Colonic mucosa (tissue), 4 donors: ENCODE results near the gene AKR1C3. TPM values are rescaled to one million over a fixed set of nuclear protein-coding genes. Genes with fewer than 3 reads are reported as not detected.

Experiments
- DNase-seq: peaks from one replicate; pipeline ENCODE4 v3.0.0-alpha.2; 2020
- H3K27ac ChIP-seq: fragments of 200-600 bp; one replicate; pipeline ENCODE4 v1.8.0; 2021
- H3K27me3 ChIP-seq: fragments of 200-600 bp; one replicate; pipeline ENCODE4 v1.8.0; 2021
- H3K36me3 ChIP-seq: fragments of 200-600 bp; one replicate; pipeline ENCODE4 v1.8.0; 2021
- H3K4me1 ChIP-seq: fragments of 200-600 bp; one replicate; pipeline ENCODE4 v1.8.0; 2021; ENCODE audit warnings: mild to moderate bottlenecking
- H3K4me3 ChIP-seq: fragments of 200-600 bp; one replicate; pipeline ENCODE4 v1.8.0; 2021
- H3K9ac ChIP-seq, 2 donors: one replicate each; pipeline ENCODE4 v1.7.0; 2013; ENCODE audit warnings: control low read depth in 2 of 2, low read depth in 2 of 2, low read length in 2 of 2
- H3K9me3 ChIP-seq: fragments of 200-600 bp; one replicate; pipeline ENCODE4 v1.8.0; 2021
- CTCF ChIP-seq: fragments of 200-600 bp; IDR thresholded peaks from one replicate; pipeline ENCODE4 v1.8.0; 2022; ENCODE audit warnings: antibody characterized with exemption, mild to moderate bottlenecking
- intact Hi-C: fragments of 100-400 bp; cut with DNase I; formaldehyde crosslinking; loops from one replicate; pipeline ENCODE4 v1.14.1; 2022
- total RNA-seq, 2 donors: library from RNA; stranded (reverse); fragmentation: NEBNext Ultra II Directional in 1 of 2; extraction: Animal tissue kit (Norgen Biotek cat#: 25700) in 1 of 2; gene quantifications; one replicate each; pipeline ENCODE4 v1.2.1, GENCODE V29; 2021
- donor health status: healthy.
- donor health status: DM: no; HTN: no; CAD: no.
- donor health status: DM: no; HTN: no; CAD: no.

Gene AKR1C3
- total RNA-seq, 2 donors from 2014 or later, result 75.6 to 257 TPM

GRCh38 chr10:5081091-5081490, 13.1 kb upstream of the AKR1C3 start:
- no peak overlapping the region for H3K27ac ChIP-seq
- no peak overlapping the region for H3K4me3 ChIP-seq
- H3K4me1 ChIP-seq, result no peaks in the 10 kb centered on the region
- no peak overlapping the region for H3K9ac ChIP-seq
- no peaks in the 10 kb centered on the region for H3K27me3 ChIP-seq
- intact Hi-C loops, result no loop called here
- H3K9me3 ChIP-seq, result no peaks in the 10 kb centered on the region
- no peak for TF ChIP-seq CTCF
- no peak for DNase-seq
- H3K36me3 ChIP-seq, result no peaks in the 10 kb centered on the region

- no peak overlapping the region for H3K4me3 ChIP-seq
- no peaks in the 10 kb centered on the region for H3K9me3 ChIP-seq
- no peaks in the 10 kb centered on the region for H3K36me3 ChIP-seq
- H3K27ac ChIP-seq, result no peak overlapping the region
- intact Hi-C loops, result no loop called here
- H3K4me1 ChIP-seq, result no peaks in the 10 kb centered on the region
- DNase-seq, result no peak
- TF ChIP-seq CTCF, result no peak
- no peak overlapping the region for H3K9ac ChIP-seq
- no peaks in the 10 kb centered on the region for H3K27me3 ChIP-seq
Measured at GRCh38 chr10:5088703-5089261, 5.4 kb upstream of the AKR1C3 start.

GRCh38 chr10:5089865-5090264, 4.3 kb upstream of the AKR1C3 start:
- no peak for DNase-seq
- H3K36me3 ChIP-seq, result no peaks in the 10 kb centered on the region
- H3K4me1 ChIP-seq, result no peaks in the 10 kb centered on the region
- H3K27me3 ChIP-seq, result no peaks in the 10 kb centered on the region
- intact Hi-C loops, result loop anchor here (10.0 kb wide), 1 partner anchor 195 kb away; no protein-coding TSS in a partner anchor
- no peak overlapping the region for H3K9ac ChIP-seq
- H3K9me3 ChIP-seq, result no peaks in the 10 kb centered on the region
- no peak overlapping the region for H3K4me3 ChIP-seq
- peak; percentile 21 for TF ChIP-seq CTCF
- no peak overlapping the region for H3K27ac ChIP-seq

- Histone ChIP-seq H3K27ac (no peak overlapping the region), H3K4me3 (no peak overlapping the region), H3K9ac (no peak overlapping the region), H3K9me3 (no peaks in the 10 kb centered on the region), H3K4me1 (no peaks in the 10 kb centered on the region), H3K36me3 (no peaks in the 10 kb centered on the region), H3K27me3 (no peaks in the 10 kb centered on the region)
- no peak for TF ChIP-seq CTCF
- DNase-seq, result no peak
- intact Hi-C loops, result loop anchor here (10.0 kb wide), 1 partner anchor 194 kb away; no protein-coding TSS in a partner anchor
Measured at GRCh38 chr10:5090551-5090950, 3.7 kb upstream of the AKR1C3 start.

GRCh38 chr10:5091196-5091595, 3.0 kb upstream of the AKR1C3 start:
- no peaks in the 10 kb centered on the region for H3K4me1 ChIP-seq
- H3K9me3 ChIP-seq, result no peaks in the 10 kb centered on the region
- no peak overlapping the region for H3K4me3 ChIP-seq
- intact Hi-C loops, result loop anchor here (10.0 kb wide), 1 partner anchor 194 kb away; no protein-coding TSS in a partner anchor
- no peak overlapping the region for H3K27ac ChIP-seq
- no peak overlapping the region for H3K9ac ChIP-seq
- H3K27me3 ChIP-seq, result no peaks in the 10 kb centered on the region
- TF ChIP-seq CTCF, result no peak
- DNase-seq, result no peak
- H3K36me3 ChIP-seq, result no peaks in the 10 kb centered on the region
